Caki2 (cell line): Measurements from ENCODE around the gene SGMS1. TPM values are rescaled to one million over a fixed set of nuclear protein-coding genes. Genes with fewer than 3 reads are reported as not detected.

Source experiments
- DNase-seq: peaks from one replicate; pipeline ENCODE4 v3.0.0-alpha.2; 2015; ENCODE audit warnings: low read depth
- in situ Hi-C: cut with HindIII; loops from 2 replicates; pipeline ENCODE4 v1.10.0; 2016; ENCODE audit warnings: low sequenced_read_pairs, low pct_unique_long_range_greater_than_20kb, mixed read lengths
- total RNA-seq: library from RNA; depleted of rRNA; stranded (reverse); fragments of >200 nt; shearing (Covaris generic); gene quantifications from 2 replicates; pipeline ENCODE4 v1.2.3, GENCODE V29; 2014; ENCODE audit warnings: low replicate concordance

SGMS1 gene
- total RNA-seq, 1 experiment from 2014 or later: 54.6 TPM

DNA sequence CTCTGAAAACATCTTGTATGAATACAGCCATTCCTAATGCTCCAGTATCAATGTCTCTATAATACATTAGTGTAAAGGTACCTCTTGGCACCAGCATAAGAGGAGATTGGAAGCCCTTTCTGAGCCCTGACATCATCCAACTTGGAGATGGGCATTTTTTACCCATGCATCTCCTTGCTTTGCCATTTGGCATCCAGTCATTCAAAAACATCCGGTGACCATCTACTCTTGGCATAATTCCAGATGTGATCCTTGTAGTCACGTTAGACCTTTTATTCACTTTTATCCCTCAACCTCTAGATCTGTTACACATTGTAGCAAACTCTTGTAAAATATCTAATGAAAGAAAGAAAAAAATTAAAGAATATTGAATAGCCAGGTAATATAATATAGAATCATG lies 17.9 kb upstream of the SGMS1 start:
- in situ Hi-C loops: no loop called here
- DNase-seq: no peak

DNA sequence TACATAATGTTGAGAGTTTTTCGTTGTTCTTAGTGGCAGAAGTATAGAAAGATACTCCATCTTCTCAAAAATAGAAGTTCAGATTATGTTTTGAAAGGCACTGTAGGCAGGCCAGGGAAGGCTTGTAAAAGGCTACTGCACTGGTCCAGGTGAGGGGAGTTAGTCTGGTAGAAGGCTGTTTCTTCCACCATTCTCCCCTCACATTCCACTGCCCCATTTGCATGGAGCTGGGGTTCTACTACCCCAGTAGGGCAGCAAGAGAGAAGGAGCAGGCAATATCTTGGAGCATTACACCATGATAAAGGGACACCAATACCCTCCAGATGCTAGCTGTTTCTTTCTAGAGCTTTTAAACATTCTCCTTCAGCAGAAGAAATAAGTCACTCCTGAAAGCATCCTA lies 16.5 kb upstream of the SGMS1 start:
- DNase-seq: no peak
- in situ Hi-C loops: no loop called here

DNA sequence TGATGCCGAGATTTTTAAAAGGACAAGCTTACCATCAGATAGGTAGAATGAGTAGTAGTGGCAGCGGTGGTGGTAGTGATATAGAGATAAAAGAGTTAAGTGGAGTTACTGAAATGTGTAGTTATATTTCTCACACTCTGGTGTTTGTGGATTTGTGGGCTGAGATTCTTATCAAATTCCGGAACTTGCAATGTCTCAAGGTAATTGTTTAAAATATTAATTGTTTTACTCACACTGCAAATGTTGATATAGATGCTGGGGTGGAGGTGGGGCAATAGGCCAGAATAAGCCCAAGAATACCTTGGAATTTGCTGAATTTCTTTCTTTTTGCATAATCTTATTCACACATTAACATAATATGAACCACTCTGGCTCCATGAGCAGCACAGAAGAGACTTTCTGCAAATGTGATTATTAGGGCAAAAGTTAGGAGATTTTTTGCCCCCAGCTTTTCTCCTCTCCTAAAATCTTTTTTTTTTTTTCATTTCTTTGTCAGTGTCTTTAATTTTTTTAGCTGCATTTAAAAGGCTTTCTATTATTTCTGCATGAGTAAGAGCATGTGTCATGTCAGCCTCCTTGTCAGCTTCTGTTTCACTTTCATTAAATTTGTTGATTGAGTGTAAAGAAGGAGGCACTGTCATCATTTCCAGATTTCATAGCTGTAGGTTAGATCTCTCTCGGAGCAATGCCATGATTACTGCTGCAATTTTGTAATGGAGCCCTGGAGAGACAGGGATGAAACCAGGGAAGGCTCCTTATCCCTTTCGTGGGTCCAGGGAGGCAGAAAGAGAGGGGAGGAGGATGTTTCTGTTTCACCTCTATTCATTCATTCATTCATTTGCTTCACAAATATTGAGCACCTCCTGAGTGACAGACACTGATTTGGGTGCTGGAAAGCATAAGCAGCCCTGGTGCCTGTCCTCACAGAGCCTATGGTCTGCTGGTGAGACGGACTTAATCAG lies 13.1 kb upstream of the SGMS1 start:
- in situ Hi-C loops: no loop called here
- no peak for DNase-seq

DNA sequence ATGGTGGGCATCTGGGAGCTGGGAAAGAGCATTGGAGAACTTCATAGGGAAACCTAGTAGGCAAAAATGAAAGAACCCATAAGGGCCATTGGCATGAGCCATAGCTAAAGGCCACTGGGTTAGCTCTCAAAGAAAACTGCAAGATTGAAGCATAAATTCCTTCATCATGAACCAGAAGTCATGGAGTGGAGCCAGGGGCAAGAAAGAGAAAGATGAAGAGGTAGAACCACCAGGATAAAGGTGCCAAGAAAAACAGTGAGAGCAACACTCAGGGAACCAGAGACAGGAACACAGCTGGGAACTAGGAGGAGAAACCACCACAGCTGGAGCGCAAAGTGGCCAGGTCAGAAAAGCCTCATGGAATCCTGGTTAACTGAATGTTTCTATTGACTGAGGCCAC lies 11.5 kb upstream of the SGMS1 start:
- in situ Hi-C loops: no loop called here
- DNase-seq: no peak

DNA sequence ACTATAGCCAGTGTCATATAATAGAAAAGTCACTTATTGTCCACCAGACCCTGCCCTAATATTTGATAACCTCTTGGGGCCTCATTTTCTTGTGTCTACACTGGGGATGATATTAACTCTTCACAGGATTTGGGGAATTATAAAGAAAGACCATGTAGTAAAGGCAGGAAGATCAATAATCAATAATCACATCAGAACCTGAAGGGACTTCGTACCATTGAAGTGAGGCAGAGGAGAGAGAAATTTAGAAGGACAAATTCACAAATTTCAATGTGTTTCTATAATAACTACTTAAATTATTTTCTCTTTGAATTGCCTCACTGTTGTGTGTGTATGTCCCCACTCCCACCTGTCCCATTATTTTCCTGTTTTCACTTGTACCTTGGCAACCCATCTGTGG lies 10.7 kb upstream of the SGMS1 start:
- in situ Hi-C loops: no loop called here
- DNase-seq: no peak

DNA sequence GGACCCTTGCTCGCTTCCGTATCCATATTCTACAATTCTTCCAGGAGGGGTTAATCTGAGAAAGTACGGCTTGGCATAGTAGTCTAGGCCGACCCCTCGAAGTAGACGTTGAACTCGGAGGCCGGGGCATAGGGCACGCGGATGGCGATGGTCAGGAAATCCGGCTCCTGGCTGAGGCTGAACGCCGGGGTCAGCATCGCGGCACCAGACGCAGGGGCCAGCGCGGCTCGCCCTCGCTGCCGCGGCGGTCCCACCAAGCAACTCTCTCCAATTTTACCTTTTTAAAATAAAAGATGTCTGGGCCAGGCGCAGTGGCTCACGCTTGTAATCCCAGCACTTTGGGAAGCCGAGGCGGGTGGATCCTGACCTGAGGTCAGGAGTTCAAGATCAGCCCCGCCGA lies 7.3 kb upstream of the SGMS1 start:
- DNase-seq: no peak
- in situ Hi-C loops: no loop called here

DNA sequence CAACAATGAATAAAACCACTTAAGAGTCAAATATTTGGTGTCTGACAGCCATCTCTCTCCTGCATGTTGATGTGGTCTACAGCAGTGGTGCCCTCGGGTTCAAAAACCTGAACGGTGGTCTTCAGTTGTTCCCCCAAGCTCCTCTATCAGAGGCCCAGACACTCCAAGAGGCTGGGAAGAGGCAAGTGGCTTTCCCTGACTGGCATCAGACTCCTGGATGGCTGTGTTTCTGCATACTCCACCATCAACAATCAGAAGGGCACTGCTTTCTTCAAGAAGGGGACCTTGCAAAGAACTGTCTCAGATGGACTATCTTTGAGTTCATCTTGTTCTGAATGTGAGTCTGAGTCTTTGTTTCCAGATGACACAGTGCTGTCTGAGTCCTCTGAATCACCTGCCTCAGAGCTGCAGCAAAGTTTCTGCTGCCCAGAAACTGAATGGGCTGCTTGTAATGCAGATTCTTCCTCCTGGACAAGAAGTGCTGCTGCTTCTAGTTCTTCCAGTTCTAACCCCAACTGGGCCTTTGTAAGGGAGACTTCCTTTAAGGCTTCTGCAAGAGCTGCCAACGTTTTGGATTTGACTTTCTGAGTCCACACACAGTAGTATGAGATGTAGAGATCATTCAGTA lies 5.9 kb upstream of the SGMS1 start:
- in situ Hi-C loops: no loop called here

DNA sequence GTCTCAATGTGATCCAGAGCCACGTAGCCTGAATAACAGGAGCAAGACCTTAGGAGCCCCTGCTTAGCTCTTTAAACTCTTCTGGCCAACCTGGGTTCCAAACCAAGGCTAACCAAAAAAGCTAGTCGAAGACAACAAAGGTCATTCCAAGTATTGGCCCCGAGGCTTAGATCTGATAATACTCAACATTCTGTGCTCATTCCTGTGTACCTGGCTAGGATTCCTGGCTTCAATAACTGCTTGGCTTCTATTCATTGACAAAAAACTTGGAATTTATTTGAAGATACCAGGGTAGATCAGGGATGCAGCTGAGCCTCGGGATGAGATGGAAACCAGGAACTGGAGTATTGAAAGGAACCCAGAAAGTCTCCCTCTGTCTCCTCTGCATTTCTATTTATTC lies 4.1 kb upstream of the SGMS1 start:
- in situ Hi-C loops: no loop called here
- DNase-seq: no peak

More for the DNA sequence above, 5.9 kb upstream of the SGMS1 start:
- DNase-seq: no peak

DNA sequence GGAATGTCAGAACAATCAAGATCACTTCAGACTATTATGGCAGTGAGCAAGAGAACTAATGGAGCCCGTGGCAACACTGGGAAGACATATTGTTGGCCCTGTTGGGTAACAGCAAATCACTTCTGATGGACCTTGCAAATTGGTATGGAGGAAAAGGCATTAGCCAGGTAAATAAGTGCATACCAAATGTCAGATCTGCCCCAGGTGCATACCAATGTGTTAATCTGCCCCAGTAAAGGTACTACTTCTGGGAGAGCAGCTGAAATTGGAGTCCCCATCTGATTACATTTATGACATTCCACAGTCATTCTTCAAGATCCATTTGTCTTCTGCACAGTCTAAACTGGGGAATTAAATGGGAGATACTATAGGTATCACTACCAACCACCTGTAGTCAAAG lies 3.7 kb upstream of the SGMS1 start:
- no peak for DNase-seq
- in situ Hi-C loops: no loop called here

DNA sequence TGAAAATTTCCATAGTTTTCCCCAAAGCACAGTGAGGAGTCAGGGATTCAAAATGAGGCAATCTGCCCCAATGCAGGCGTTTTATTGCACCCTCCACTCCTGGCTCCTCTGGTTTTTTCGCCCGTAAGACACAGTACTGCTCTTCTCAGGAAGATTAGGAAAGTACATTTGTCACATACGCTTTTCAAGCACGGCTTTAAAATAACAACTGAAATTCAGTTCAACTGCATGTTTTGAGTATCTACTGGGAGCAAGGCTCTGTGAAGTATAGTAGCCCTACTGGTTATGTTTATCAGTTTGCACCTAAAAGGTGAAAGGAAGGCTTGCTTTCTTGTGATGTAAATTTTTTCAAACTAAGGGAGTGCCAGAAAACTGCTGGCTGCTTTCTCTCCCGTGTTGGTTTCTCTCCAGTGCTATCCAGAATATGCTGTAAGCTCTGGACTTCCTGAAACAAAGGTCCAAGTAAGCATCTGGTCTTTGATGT lies 1.9 kb upstream of the SGMS1 start:
- no peak for DNase-seq
- in situ Hi-C loops: no loop called here

DNA sequence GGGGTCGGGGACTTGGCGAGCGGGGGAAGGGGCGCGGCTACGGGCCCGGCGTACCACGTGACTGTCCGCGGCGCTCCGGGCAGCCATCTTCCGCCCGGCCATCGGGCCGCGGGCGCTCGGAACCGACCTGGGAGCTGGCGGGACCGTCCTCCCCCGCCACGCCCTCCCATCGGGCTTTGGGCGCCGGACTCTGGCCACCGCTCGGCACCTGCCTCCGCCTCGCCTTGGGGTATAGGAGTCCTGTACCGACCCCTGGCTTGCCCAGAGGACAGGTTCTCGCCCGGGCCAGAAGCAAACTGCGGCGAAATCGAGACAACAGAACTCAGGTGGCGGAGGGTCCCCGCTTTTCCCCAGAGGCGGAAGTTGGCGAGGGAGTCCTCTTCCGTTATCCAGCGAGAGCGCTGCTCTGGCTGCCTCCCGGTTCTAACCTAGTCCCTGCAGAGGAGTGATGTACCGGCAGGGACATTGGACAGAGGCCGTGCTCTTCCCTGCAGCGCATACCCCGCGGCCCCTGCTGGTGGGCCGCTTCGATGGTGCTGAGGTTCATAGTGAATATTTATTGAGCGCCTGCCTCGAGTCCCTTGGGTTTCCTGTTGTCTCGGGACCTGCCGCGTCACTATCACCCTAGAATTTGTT lies 1.2 kb upstream of the SGMS1 start:
- peak; percentile 93 for DNase-seq
- in situ Hi-C loops: no loop called here

DNA sequence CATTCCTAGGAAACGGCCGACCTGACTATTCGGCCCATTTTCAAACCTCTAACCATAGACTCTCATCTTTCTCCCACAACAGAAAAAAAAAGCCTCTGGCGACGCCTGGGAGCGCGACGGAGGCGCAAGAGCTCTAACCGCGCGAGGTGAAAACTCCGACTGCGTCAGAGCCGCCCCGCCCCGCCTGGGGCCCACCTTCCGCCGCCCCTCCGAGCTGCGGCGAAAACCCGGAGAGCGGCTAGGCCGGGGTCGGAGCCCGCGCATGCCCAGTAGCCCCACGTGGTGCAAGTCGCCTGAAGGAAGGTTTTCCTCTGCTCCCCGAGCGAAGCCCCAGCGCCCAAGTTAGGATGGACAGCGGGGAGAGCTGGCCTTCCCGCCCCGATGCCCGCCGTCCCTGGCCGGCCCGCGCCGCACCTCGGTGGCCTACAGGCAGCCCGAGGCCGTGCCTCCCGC lies 683 bp upstream of the SGMS1 start:
- in situ Hi-C loops: no loop called here
- peak; percentile 95 for DNase-seq

DNA sequence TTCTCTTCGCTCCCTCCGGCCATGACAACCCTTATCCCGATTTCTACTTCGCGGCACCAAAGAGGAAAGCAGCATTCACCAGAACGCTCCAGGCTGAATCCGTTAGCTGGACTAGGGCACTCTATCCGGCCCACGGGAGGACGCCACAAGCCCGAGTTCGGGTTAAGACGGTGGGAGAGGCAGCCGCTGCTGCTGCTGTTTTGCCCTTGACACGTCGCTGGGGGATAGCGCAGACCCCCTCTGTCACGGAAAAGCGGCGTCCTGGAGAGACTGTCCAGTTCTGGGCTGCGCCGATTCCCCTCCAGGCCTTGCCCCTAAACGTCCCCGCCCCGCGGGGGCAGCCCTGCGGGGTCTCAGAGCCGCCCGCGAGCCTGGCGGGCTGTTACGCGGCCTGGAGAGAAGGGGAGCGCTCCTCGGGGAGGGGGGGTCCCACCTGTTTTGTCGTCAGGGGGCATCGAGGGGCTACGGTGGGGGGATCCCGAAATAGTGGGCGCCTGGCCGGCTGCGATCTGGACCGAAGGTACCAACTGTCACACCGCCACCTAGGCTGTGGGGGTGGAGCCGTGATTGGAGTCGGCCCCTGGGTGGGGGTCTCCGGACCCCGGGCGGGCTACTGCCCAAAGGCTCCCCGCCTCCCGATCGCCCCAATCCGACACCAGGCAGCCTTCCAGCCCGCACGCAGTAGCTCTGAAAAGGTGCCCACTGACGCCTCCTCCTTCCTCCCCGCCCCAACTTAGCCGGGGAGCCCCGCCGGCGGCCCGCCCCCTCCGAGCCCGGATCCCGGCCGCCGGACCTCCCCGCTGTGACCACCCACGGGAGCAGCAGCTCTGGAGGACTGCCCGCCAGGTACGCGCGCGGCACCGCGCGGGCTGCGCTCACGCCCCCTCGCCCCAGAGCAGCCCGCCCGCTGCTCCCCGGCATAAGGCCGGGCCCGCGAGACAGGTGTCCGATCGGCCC lies 772 bp downstream of the SGMS1 start:
- DNase-seq: peak; percentile 44
- in situ Hi-C loops: no loop called here

DNA sequence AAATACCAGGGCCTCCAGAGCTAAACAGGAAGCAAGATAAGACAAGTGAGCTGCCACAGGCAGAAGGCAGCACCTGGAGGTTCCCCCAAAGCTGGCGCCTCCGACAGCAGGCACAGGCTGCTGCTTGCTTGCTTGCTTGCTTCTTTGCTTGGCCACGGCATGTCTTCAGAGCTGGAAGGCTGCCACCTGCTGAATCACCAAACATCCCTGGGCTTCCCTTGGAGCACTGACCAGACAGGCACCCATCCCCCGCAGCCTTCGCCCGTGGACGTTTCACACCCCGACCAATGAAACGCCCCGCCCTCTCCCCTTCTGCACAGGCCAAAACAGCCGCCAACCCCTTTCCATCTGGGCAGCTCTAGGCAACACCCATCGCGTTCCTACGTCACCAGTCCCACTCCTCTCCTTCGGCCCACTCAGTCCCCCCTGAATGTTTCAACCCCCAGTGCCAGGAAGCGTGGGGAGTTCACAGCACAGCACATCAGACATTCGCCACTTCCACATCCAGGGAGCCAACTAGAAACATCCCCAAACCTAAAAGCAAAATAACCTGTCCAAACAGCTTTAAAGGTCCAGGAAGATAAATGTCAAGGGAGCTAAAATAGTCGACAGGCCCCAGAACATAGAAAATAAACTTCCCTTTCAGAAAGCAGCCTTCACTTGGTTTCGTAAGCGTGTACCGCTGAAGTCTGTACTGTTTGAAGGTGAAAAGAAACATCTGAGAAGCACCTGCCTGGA lies 1.6 kb downstream of the SGMS1 start:
- in situ Hi-C loops: no loop called here
- DNase-seq: peak; percentile 74

DNA sequence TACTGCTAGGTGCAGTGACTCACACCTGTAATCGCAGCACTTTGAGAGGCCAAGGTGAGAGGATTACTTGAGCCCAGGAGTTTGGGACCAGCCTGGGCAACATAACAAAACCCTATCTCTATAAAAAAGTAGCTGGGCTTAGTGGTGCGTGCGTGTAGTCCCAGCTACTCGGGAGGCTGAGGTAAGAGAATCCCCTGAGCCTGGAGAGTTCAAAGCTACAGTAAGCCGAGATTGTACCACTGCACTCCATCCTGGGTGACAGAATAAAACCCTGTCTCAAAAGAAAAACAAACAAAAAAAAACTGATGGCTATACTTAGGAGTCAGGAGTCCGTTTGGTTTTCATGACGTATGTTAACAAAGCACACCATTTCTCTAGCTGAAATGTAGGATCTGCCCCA lies 2.9 kb downstream of the SGMS1 start:
- in situ Hi-C loops: no loop called here
- DNase-seq: no peak

DNA sequence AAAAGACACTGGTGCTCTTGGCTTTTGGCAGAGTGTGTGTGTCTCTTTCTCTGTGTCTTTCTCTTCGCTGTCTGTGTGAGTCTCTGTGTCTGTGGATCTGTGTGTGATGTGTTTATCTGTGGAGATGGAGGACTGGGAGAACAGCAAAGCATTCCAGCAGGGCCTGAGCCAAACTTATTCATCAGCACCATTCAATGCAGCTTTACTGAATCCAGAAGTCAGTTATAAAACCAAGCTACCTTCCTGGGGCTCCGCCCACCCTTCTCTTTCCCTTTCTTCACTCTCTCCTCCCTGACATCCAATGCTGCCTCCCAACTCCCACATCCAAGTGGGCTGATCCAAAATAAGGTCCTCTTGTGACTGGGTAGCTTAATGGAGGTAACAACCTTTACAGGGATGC lies 3.9 kb downstream of the SGMS1 start:
- no peak for DNase-seq
- in situ Hi-C loops: no loop called here

DNA sequence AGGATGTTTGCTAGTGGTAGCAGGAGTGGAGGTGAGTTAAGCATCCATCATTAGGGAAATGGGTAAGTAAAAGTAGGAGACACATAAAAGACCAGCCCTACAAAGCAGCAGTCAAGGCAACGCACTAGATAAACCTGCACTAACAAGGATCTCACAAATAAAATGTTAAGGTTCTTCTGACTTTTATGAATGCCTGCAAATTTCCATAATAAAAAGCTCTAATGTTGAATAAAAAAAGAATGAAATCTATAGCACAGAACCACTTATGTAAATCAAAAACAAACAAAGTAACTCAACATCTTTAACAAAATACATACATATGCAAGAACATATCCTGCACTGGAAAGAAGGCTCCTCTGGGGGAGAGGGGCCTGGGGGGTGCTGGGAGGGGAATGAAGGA lies 4.6 kb downstream of the SGMS1 start:
- DNase-seq: no peak
- in situ Hi-C loops: no loop called here
